Endothelial cell (in vitro differentiated cells): ENCODE data around the gene APOC1. TPM values are rescaled to one million over a fixed set of nuclear protein-coding genes. Genes with fewer than 3 reads are reported as not detected.

Experiments used
- DNase-seq: peaks from one replicate; pipeline ENCODE4 v3.0.0; 2021; ENCODE audit warnings: low spot score
- H3K27ac Mint-ChIP-seq: one replicate; pipeline ENCODE4 v1.8.0; 2021; ENCODE audit warnings: mixed read lengths, inconsistent platforms; ENCODE audit not compliant: unreplicated experiment
- H3K27me3 Mint-ChIP-seq: one replicate; pipeline ENCODE4 v1.8.0; 2021; ENCODE audit warnings: mild to moderate bottlenecking, moderate library complexity, mixed read lengths, inconsistent platforms; ENCODE audit not compliant: unreplicated experiment
- H3K36me3 Mint-ChIP-seq: one replicate; pipeline ENCODE4 v1.8.0; 2021; ENCODE audit warnings: mild to moderate bottlenecking, low read depth, mixed read lengths, inconsistent platforms; ENCODE audit not compliant: unreplicated experiment
- H3K4me1 Mint-ChIP-seq: one replicate; pipeline ENCODE4 v1.8.0; 2021; ENCODE audit warnings: mild to moderate bottlenecking, mixed read lengths, inconsistent platforms; ENCODE audit not compliant: unreplicated experiment
- H3K4me3 Mint-ChIP-seq: one replicate; pipeline ENCODE4 v1.8.0; 2021; ENCODE audit warnings: mild to moderate bottlenecking, mixed read lengths, inconsistent platforms; ENCODE audit not compliant: unreplicated experiment
- H3K9me3 Mint-ChIP-seq: one replicate; pipeline ENCODE4 v1.8.0; 2021; ENCODE audit warnings: mixed read lengths, inconsistent platforms; ENCODE audit not compliant: unreplicated experiment
- total RNA-seq: library from RNA; stranded (reverse); fragmentation: NEBNext Ultra II Directional; extraction: Animal tissue kit (Norgen Biotek cat#: 25700); gene quantifications from one replicate; pipeline ENCODE4 v1.2.1, GENCODE V29; 2021; ENCODE audit not compliant: unreplicated experiment
- TF ChIP-seq, protein P1 (sequence below): fragments of 200-600 bp; sonication (generic); IDR thresholded peaks from one replicate; pipeline ENCODE4 v1.5.0; 2021; ENCODE audit warnings: antibody characterized with exemption; ENCODE audit not compliant: unreplicated experiment

APOC1 gene
- total RNA-seq, 1 donor from 2014 or later = 44.8 TPM

- Mint-ChIP-seq H3K36me3 (peaks cover 51% of the 10 kb centered on the region), H3K4me1 (peaks cover 15% of the 10 kb centered on the region), H3K9me3 (no peaks in the 10 kb centered on the region), H3K27ac (no peak overlapping the region), H3K4me3 (peak overlapping the region; percentile 76), H3K27me3 (peaks cover 25% of the 10 kb centered on the region)
- DNase-seq = no peak
- TF ChIP-seq, protein P1, sequence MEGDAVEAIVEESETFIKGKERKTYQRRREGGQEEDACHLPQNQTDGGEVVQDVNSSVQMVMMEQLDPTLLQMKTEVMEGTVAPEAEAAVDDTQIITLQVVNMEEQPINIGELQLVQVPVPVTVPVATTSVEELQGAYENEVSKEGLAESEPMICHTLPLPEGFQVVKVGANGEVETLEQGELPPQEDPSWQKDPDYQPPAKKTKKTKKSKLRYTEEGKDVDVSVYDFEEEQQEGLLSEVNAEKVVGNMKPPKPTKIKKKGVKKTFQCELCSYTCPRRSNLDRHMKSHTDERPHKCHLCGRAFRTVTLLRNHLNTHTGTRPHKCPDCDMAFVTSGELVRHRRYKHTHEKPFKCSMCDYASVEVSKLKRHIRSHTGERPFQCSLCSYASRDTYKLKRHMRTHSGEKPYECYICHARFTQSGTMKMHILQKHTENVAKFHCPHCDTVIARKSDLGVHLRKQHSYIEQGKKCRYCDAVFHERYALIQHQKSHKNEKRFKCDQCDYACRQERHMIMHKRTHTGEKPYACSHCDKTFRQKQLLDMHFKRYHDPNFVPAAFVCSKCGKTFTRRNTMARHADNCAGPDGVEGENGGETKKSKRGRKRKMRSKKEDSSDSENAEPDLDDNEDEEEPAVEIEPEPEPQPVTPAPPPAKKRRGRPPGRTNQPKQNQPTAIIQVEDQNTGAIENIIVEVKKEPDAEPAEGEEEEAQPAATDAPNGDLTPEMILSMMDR = no peak
These were observed 20.4 kb upstream of the APOC1 start for GRCh38 chr19:44894052-44894400.

DNA sequence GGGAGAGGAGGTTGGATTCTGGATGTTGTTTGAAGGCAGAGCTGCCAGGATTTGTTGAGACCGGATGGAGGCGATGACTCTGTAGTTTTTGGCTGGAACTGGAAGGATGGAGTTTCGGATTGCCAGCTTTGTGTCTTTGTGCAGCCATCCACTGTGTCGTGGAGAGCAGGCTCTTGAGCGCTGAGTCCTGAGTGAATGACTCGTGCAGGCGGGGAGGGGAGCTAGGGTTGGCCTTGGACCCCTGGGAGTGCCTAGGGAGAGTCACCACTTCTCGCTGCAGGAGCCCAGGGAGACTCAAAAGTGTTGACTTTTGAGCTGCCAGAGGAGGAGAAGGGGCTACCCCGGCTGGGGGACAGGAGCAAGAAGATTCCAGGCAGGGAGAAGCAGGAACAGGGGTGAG is 19.5 kb upstream of the APOC1 start:
- Mint-ChIP-seq H3K9me3 (no peaks in the 10 kb centered on the region), H3K4me1 (peaks cover 13% of the 10 kb centered on the region), H3K27me3 (peaks cover 22% of the 10 kb centered on the region), H3K36me3 (peaks cover 56% of the 10 kb centered on the region), H3K27ac (peak overlapping the region; percentile 52), H3K4me3 (peak overlapping the region; percentile 60)
- TF ChIP-seq, protein P1 = no peak
- DNase-seq = no peak

DNA sequence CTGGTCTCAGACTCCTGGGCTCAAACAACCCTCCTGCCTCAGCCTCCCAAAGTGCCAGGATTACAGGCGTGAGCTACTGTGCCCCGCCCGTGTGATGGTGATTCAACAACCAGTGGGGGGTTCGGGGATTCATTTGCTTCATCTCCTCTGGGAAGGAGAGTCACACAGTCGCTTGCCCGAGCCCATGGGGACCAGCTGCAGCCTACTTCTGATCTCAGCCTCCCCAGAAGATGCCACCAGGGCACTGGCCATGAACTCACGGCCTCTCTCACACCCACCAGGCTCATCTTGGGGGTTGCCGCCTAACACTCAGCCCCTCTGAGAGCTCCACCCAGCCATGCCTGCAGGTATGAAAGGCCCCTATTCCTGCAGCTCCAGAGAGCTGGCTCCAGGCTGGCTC is 16.6 kb upstream of the APOC1 start:
- Mint-ChIP-seq H3K4me1 (no peaks in the 10 kb centered on the region), H3K4me3 (no peak overlapping the region), H3K9me3 (no peaks in the 10 kb centered on the region), H3K36me3 (peaks cover 43% of the 10 kb centered on the region), H3K27ac (no peak overlapping the region), H3K27me3 (peaks cover 15% of the 10 kb centered on the region)
- TF ChIP-seq, protein P1 = no peak
- no peak for DNase-seq

DNA sequence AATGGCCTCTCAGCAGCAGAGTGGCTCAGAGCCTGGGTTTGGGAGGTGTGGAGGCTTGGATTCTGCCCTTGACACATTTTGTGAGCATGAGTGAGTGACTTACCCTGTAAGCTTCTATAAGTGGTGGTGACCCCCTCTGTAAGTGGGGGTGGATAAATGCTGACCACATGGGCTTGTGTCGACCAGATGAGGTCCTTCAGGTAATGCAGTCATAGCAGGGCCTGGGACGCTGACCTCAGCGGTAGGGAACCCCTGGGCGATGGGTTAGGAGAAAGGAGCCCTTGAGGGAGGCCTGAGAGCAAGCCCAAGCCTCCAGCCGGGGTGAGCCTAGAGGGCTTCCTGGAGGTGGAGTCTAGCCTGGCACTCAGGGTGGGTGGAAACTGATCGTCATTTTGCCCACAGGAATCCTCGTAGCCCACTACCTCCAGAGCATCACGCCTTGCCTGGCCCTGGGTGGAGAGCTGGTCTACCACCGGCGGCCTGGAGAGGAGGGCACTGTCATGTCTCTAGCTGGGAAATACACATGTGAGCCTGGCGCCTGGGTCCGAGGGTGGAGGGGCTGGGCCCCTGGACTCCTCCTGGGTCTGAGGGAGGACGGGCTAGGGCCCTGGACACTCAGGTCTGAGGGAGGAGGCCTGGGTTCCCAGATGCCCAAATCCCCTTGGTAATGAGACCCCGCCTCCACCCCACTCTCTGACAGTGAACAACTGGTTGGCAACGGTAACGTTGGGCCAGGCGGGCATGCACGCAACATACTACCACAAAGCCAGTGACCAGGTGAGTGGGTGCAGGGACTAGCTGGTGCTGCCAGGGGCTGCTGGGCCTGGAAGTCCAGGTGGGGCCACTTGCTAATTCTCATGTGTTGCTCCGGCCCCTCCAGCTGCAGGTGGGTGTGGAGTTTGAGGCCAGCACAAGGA is 13.8 kb upstream of the APOC1 start:
- TF ChIP-seq, protein P1 = no peak
- Mint-ChIP-seq H3K36me3 (peaks cover 29% of the 10 kb centered on the region), H3K4me3 (no peak overlapping the region), H3K9me3 (no peaks in the 10 kb centered on the region), H3K4me1 (no peaks in the 10 kb centered on the region), H3K27me3 (peaks cover 15% of the 10 kb centered on the region), H3K27ac (no peak overlapping the region)
- no peak for DNase-seq

- TF ChIP-seq, protein P1 = no peak
- Mint-ChIP-seq H3K36me3 (peaks cover 14% of the 10 kb centered on the region), H3K27ac (no peak overlapping the region), H3K4me3 (no peak overlapping the region), H3K9me3 (no peaks in the 10 kb centered on the region), H3K4me1 (no peaks in the 10 kb centered on the region), H3K27me3 (peaks cover 8% of the 10 kb centered on the region)
- no peak for DNase-seq
These were observed 11.2 kb upstream of the APOC1 start for GRCh38 chr19:44903216-44903601.
